HL-60/S4 treated with phorbol 12-myristate 13-acetate at 8.2 ng/mL for 4 days and 3 days (cell line): ENCODE data around the gene PRSS38.

Experiments
- in situ Hi-C: fragments of 300-500 bp; cut with MboI; formaldehyde crosslinking; loops from 2 replicates; pipeline ENCODE4 v1.15.0; 2022; ENCODE audit warnings: low sequenced_read_pairs

Gene PRSS38

DNA sequence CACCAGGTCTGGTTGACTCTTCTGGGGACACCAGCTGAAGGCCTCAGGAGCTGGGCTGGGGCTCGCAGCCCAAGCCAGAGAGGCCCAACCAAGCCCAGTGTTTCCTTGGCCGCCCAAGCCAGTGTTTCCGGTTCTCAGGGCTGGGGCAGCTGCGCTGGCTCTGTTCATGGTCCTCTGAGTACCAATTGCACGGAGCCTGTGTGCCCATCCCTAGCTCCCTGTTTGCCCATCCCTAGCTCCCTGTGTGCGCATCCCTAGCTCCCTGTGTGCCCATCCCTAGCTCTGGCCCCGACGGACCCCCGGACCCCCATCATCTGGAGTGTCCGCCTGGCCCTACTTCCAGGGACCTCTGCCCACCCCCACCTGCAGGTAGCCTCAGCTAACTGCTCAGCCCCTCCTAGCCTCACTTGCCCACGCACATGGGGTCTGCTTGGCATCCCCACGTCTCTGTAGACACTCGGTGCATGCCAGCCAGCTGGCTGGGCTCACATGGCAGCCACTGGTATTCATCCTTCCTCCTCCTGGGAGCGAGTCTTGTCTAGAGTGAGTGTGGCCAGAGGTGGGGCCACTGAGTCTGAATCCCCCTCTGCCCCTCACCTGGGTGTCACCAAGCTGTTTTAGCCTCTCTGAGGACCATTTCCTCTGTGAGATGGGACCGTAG lies 68.3 kb downstream of the PRSS38 start:
- in situ Hi-C loops, result no loop called here

- in situ Hi-C loops, result no loop called here
These were observed 69.1 kb downstream of the PRSS38 start for GRCh38 chr1:227884370-227885134.

- in situ Hi-C loops, result no loop called here
These were observed 69.7 kb downstream of the PRSS38 start for GRCh38 chr1:227885135-227885647.

GRCh38 chr1:227885648-227886502 lies 70.4 kb downstream of the PRSS38 start:
- in situ Hi-C loops, result no loop called here

- in situ Hi-C loops, result no loop called here
These were observed 71.1 kb downstream of the PRSS38 start for GRCh38 chr1:227886503-227886961.

DNA sequence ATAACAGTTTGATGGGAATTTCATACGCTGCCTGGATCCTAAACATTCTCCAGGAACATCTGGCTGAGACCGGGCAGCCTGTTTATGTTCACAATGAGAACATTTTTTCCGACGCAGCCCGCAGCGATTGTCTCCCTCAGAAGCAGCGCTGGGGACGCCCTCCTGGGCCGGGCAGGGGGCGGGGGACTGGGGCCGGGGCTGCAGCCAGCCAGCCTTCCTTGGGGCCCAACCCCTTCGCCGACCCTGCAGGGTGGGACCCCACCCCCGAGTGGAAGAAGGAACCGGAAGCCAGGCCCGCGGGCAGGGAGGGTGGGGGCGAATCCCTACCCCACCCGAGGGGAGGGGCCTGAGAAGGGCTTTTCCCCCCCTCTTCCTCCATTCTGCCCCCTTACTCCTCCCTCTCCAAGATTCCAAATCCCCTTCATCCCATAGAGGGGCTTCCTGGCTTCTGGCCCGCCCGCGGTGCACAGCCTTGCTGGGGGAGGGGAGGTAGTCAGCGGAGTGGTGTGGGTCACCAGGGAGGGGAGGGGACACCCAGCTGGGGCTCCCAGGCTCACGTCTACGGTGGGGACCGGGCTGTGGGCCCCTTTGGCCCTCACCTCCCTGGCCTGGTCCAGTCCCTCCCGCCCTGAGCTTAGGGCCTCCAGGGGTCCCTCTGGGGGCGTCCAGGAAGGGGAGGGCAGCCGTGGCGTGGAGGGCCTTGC lies 71.7 kb downstream of the PRSS38 start:
- in situ Hi-C loops, result no loop called here

- in situ Hi-C loops, result no loop called here
These were observed 72.4 kb downstream of the PRSS38 start for GRCh38 chr1:227887697-227888403.

DNA sequence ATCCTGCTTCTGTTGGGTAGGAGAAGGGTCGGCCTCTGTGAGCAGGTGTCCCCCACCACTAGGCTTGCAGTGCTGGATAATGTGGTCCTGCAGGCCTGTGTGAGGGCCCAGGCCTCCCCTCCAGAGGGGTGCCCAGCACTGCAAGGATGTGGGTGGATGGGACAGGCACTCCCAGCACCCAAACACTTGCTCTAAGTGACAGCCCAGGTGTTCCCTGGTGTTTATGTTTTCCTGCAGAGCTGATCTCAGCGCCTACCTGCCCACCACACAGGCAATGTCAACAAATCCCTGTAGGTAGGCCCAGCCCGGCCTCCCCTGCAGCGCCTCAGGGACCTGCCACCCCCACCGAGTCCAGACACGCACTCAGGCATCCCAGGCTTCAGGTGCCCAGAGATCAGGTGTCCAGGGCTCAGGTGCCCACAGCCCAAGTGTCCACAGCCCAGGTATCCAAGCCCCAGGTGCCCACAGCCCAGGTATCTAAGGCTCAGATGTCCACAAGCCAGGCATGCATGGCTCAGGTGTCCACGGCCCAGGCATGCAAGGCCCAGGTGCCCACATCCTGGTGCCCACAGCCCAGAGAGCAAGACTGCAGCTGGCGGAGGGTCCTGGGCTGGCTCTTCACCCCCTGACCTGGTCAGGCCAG lies 73.0 kb downstream of the PRSS38 start:
- in situ Hi-C loops, result no loop called here

DNA sequence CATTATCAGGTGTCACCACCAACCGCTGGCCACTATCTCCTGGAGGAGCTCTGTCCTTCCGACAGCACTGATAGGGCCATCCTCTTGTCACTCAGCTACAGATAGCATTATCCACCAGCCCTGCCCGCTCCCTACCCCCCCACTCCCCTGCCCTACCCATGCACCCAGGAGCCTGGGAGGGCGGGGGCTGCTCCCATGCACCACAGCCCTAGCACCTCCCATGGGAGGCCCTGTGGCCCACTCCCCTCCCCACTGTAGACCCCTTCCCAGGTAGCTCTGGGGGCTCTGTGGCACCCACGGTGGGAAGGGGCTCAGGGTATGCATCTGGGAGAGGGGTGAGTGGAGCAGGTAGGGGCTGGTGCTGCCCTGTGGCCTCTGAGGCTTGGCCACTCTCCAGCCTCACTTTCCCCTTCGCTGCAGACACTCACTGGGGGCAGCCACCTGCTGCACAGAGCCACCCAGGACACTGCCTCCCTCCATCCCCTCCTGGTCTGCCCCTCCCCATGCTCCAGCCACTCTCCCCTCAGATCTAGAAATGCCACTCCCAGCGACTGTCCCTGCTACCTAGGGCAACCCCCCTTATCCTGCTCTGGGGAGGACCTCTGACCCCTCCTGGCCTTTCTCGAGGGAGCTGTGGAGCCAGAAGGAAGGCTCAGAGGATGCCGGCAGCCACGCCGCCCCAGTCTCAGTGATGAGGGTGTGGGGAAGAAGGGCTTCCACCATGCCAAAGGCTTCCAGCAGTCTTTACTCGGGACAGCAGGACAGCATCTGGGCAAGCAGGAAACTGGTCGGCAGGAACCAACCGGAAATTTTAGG lies 73.8 kb downstream of the PRSS38 start:
- in situ Hi-C loops, result no loop called here

DNA sequence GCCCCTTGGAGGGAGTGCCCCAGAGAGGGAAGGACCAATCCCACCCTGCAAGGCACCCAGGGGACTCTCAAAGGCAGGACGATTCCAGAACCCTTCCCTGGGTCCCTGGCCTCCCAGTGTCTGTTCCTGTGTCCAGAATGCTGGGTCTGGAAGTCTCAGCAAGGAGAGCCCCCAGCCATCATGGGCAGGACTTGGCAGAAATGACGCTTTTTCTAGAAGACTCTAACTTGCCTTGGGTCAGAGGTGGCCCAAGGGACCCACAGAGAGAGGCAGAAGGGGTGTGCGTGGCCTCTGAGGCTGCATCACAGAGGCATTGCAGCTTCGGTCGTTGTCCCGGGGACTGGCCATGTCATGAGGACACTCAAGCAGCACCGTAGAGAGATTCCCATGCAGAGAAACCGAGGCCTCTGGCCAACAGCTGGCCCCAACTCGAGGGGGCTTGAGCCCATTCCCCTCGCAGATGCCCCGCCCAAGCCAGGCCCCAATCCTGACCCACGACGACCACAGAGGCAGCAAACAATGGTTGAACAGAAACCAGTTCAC lies 74.5 kb downstream of the PRSS38 start:
- in situ Hi-C loops, result no loop called here

GRCh38 chr1:227890451-227891222 lies 75.2 kb downstream of the PRSS38 start:
- in situ Hi-C loops, result no loop called here

DNA sequence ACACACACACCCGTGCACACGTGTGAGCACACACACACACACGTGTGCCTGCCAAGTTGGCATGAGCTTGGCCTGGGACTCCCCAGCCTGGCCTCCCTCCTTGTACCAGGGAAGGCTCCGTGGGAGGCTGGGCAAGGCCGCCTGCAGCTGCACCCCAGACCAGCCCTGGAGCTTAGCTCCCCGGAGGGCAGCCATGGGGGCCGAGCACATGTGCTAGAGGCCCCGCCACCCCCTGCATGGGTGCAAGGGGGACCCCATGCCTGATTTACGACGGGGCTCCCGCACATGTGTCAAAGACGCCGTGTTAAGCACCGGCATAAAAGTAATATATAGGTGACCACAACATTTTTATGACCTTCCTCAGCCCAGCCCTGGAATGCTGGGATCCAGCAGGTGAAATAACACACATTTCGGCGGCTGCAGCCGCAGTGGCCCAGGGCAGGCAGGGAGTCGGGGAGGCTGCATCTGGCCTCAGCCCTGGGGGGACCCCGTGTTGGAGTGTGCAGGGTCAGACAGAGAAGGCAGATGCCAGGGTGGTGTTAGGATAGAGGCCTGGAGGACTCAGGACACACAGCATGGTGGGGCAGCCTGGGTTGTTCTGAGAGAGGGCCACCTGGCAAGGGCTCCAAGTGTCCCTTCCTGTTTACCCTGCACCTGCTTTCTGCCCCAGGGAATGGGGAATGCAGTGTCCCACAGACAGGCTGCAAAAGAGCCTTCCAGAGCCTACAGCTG lies 75.9 kb downstream of the PRSS38 start:
- in situ Hi-C loops, result no loop called here

- in situ Hi-C loops, result no loop called here
These were observed 76.5 kb downstream of the PRSS38 start for GRCh38 chr1:227891955-227892488.

DNA sequence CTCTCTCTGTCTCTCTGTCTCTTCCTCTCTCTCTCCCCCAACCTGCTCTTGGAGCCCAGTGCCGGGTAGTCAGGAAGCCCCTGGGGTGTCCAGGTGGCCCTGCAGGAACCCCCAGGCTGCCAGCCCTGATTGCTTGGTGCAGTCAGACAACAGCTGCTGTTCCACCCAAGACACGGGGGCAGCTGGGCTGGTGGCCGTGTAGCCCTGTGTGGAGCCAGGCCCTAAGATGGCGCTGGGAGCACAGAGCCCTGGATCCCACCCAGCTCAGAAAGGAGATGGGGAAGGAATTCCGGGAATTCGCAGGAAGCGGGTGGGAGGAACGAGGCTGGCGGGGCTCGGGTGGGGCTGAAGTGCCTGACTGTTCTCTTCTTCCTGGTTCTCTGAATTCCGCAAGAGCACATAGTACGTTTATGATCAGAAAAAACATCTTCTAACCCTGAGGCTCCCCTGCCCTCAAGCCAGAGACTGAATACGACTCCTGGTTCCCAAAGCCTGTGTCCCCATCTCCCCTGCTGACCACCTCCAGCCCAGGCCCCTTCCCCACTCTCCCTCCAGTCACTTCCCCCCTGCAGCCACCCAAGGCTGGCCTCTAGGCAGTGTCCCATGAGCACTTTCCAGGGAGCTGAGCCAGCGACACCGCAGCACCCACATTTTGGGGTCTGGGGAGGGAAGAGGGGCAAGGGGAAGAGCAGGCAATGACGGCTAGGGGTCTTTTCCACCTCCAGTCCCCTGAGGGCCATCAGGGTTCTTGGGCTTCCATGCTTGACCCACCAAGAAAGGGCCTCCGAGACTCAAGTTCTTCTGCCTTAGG lies 77.2 kb downstream of the PRSS38 start:
- in situ Hi-C loops, result no loop called here

DNA sequence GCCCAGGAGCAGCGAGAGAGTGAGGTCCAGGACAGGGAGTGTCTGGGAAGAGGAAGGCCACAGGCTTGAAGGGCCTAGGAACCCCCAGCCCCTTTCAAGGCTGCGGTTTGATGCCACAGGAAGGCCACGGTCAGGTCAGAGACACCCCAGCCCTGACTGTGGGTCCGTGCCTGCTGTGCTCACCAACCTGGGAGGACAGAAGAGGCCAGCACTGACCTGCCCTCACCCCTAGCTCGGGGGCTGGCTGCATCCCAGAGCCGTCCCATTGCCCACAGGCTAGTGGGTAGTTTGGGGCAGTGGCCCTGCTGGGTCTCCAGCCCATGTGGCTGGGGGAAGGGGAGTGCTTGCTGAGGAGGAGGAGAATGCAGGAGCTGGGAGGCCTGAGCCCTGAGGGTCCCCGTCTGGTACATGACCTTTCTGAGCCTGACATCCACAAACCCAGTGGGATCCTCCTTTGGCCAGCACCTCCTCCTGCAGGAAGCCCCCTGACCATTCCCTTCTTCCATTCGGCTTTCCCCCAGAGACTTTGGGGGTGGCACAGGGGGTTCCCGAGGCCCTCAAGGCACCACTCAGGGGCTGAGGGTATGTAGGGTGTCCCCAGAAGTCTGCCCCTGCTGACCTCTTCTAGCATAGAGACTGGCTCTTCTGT lies 77.9 kb downstream of the PRSS38 start:
- in situ Hi-C loops, result no loop called here
